Measurements from ENCODE around the gene USP37. TPM values are rescaled to one million over a fixed set of nuclear protein-coding genes. Genes with fewer than 3 reads are reported as not detected.
A peak's percentile ranks its signal among the peaks of the same experiment; 100 is the strongest.

The USP37 gene
- total and polyA plus RNA-seq, 8 donors, result 13.0 to 21.9 (median 19.3) TPM

DNA sequence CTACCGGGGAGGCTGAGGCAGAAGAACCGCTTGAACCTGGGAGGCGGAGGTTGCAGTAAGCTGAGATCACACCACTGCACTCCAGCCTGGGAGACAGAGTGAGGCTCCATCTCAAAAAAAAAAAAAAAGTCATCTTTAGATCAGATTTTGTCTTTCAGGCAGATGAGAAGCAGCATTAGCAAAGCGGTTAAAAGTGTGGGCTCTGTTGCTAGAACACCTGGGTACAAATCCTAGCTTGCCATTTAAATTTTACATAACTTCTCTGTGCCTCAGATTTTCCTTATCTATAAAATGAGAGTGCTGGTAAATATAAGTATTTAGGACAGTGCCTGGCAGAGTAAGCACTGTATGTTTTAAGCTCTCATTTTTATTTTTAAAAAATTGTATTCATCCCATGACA, 8.7 kb upstream of the USP37 start:
- no peak for ATAC-seq
- peaks cover 0 to 14% of the 10 kb centered on the region in 2 donors for H3K4me1 ChIP-seq
- H3K27me3 ChIP-seq, result no peaks in the 10 kb centered on the region
- H3K9me3 ChIP-seq, result no peaks in the 10 kb centered on the region
- H3K36me3 ChIP-seq, result peaks cover 0 to 61% of the 10 kb centered on the region in 2 donors
- intact Hi-C loops (cut with DNase I), result no loop called here
- TF ChIP-seq, protein P1, sequence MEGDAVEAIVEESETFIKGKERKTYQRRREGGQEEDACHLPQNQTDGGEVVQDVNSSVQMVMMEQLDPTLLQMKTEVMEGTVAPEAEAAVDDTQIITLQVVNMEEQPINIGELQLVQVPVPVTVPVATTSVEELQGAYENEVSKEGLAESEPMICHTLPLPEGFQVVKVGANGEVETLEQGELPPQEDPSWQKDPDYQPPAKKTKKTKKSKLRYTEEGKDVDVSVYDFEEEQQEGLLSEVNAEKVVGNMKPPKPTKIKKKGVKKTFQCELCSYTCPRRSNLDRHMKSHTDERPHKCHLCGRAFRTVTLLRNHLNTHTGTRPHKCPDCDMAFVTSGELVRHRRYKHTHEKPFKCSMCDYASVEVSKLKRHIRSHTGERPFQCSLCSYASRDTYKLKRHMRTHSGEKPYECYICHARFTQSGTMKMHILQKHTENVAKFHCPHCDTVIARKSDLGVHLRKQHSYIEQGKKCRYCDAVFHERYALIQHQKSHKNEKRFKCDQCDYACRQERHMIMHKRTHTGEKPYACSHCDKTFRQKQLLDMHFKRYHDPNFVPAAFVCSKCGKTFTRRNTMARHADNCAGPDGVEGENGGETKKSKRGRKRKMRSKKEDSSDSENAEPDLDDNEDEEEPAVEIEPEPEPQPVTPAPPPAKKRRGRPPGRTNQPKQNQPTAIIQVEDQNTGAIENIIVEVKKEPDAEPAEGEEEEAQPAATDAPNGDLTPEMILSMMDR (IDR thresholded peaks at IDR 0.05), result no peak
- no peak overlapping the region for H3K27ac ChIP-seq
- no peak for DNase-seq
- no peak overlapping the region for H3K4me3 ChIP-seq

DNA sequence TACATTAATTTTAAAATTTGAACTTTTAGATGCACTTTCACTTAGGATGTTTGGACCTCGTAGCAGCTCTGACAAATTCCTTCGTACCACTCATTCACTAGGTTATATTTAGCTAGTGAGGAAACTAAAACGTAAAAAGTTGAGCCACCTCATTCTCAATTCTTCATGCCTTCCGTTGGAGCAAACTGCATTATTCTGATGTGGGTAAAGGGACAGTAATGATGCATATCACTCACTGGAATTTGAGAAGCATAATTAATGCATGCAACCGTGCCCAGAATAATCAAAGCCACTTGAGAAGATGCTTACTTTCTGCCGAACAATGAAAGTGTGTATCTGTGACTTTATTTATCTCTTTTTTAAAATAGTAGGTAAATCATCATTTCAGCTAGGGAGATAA, 2.7 kb upstream of the USP37 start:
- DNase-seq (no peak), ATAC-seq (no peak)
- Histone ChIP-seq H3K9me3 (no peaks in the 10 kb centered on the region), H3K4me1 (peaks cover 24 to 50% of the 10 kb centered on the region in 2 donors), H3K4me3 (peak overlapping the region in 1 of 2 donors; percentile 92), H3K27ac (peak overlapping the region in 1 of 2 donors; percentile 88), H3K27me3 (no peaks in the 10 kb centered on the region), H3K36me3 (peaks cover 0 to 40% of the 10 kb centered on the region in 2 donors)
- TF ChIP-seq, protein P1 (IDR thresholded peaks at IDR 0.05), result no peak
- intact Hi-C loops (cut with DNase I), result no loop called here

DNA sequence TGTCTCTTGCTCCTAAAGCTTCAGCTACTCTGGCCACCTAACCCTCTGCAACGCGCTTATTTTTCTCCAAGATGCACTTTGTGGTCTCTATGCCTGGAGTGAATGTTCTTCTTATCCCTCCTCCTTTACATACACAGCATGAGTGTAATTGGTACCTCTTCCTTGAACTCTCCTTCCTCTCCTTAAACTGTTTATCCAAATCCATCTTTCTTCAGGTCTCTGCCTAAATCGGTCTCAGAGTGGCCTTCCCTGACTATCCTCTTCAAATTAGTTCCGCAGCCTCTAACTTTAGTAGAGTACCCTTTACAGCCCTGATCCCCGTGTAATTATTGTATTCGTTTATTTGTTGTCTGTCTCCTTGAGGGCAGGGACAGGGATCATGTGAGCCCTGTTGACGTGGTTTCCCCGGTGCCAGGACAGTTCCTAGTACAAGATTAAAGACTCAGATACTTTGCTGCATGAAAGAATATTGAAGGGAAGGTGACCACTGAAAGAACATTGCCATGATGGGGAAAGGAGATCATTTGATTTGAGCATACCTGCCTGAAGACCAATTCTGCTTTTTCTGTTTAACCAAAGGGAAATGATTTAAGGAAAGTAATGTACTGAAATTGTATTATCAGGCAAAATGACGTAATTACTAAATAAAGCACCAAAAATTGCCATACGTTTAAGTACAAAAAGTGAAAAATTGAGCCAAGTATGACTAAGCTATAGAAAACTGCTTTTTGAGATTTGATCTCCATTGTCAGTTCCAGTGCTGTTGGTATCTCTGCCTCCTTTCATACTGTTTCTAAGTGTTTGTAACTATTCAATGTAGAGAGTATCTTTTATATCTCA, 1.7 kb upstream of the USP37 start:
- ATAC-seq, result no peak
- TF ChIP-seq, protein P1 (IDR thresholded peaks at IDR 0.05), result no peak
- H3K36me3 ChIP-seq, result peaks cover 0 to 32% of the 10 kb centered on the region in 2 donors
- DNase-seq, result peak in 2 of 4 donors; percentile 36 to 45
- intact Hi-C loops (cut with DNase I), result no loop called here
- H3K9me3 ChIP-seq, result no peaks in the 10 kb centered on the region
- peak overlapping the region; percentile 74 to 92 for H3K4me3 ChIP-seq
- peaks cover 24 to 50% of the 10 kb centered on the region in 2 donors for H3K4me1 ChIP-seq
- no peaks in the 10 kb centered on the region for H3K27me3 ChIP-seq
- H3K27ac ChIP-seq, result peak overlapping the region; percentile 88

DNA sequence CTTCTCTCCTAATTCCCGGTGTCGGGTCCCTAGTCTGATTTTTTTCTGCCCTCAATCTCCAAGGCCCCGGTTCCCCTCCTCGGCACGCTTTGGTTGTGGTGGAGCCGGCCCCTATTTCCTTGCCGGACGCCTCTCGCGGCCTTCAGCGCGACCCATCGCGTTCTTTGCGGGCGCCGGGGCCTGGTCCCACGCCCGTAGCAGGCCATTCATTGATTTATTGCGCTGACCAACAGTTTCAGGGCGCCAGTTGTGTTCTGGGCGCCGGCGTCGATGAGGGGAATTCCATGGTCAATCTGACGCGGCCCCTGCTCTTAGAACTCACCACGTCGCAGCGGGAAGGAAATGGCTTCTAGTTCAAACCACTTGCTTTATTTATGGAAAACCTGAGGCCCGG, 884 bp upstream of the USP37 start:
- Histone ChIP-seq H3K36me3 (peaks cover 0 to 23% of the 10 kb centered on the region in 2 donors), H3K27me3 (no peaks in the 10 kb centered on the region), H3K4me3 (peak overlapping the region; percentile 74 to 92), H3K9me3 (no peaks in the 10 kb centered on the region), H3K4me1 (peaks cover 24 to 50% of the 10 kb centered on the region in 2 donors), H3K27ac (peak overlapping the region; percentile 88)
- peak; percentile 29 for ATAC-seq
- intact Hi-C loops (cut with DNase I), result no loop called here
- TF ChIP-seq, protein P1 (IDR thresholded peaks at IDR 0.05), result no peak
- DNase-seq, result peak; percentile 44 to 82 (median 54)

DNA sequence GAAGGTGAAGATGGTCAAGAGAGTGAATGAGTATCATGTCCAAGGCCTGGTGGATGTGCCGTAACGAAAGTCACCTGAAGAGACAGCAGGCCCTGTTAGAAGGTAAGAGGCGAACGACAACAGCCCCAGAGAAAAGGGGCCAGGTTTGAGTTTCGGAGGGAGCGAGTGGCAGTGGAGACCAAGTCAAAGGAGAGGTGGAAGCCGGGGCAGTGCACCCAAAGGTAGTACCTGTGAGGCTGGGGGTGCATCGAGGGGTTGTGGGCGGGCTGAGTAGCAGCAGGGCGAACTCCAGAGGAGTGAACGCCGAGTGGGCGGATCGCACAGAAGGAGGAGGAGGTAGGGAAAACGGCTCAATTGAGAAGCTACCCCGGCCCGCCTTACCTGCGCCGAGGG, 358 bp downstream of the USP37 start:
- Histone ChIP-seq H3K4me3 (peak overlapping the region; percentile 74 to 92), H3K4me1 (peaks cover 24 to 50% of the 10 kb centered on the region in 2 donors), H3K36me3 (peaks cover 0 to 14% of the 10 kb centered on the region in 2 donors), H3K27me3 (no peaks in the 10 kb centered on the region), H3K9me3 (no peaks in the 10 kb centered on the region), H3K27ac (peak overlapping the region; percentile 83 to 88)
- intact Hi-C loops (cut with DNase I), result no loop called here
- DNase-seq, result no peak
- ATAC-seq, result peak; percentile 64
- TF ChIP-seq, protein P1 (IDR thresholded peaks at IDR 0.05), result no peak

All from left lung (tissue), 10 donors.